Astrocyte (in vitro differentiated cells and primary cell): ENCODE measurements around the gene PWP1. TPM values are rescaled to one million over a fixed set of nuclear protein-coding genes. Genes with fewer than 3 reads are reported as not detected.

Experiments used
- DNase-seq: peaks from one replicate; pipeline ENCODE4 v3.0.0-alpha.2; 2010; ENCODE audit warnings: low read depth
- FAIRE-seq: peaks from 2 replicates; lab custom pipeline; 2011; peaks lifted over from hg19 to GRCh38; lab: Jason Lieb, UNC
- H2AFZ ChIP-seq: 2 replicates; pipeline ENCODE4 v1.6.0; 2012; ENCODE audit warnings: low read depth, low read length, inconsistent platforms
- H3K27ac ChIP-seq: 2 replicates; pipeline ENCODE4 v1.5.1; 2011; ENCODE audit warnings: low read depth, low read length, inconsistent platforms
- H3K27me3 ChIP-seq: 2 replicates; pipeline ENCODE4 v1.6.0; 2011; ENCODE audit warnings: low read length, inconsistent platforms; ENCODE audit not compliant: insufficient read depth
- H3K36me3 ChIP-seq: 2 replicates; pipeline ENCODE4 v1.5.1; 2011; ENCODE audit warnings: low read length, inconsistent platforms; ENCODE audit not compliant: insufficient read depth
- H3K4me1 ChIP-seq: 2 replicates; pipeline ENCODE4 v1.5.1; 2011; ENCODE audit warnings: low read length, inconsistent platforms; ENCODE audit not compliant: insufficient read depth
- H3K4me2 ChIP-seq: 2 replicates; pipeline ENCODE4 v1.6.0; 2012; ENCODE audit warnings: low read length, inconsistent platforms
- H3K4me3 ChIP-seq: 2 replicates; pipeline ENCODE4 v1.5.1; 2011; ENCODE audit warnings: low read depth, mild to moderate bottlenecking, low read length, inconsistent platforms; ENCODE audit not compliant: insufficient read depth
- H3K79me2 ChIP-seq: 2 replicates; pipeline ENCODE4 v1.6.0; 2012; ENCODE audit warnings: mild to moderate bottlenecking, low read length, inconsistent platforms; ENCODE audit not compliant: insufficient read depth
- H3K9ac ChIP-seq: 2 replicates; pipeline ENCODE4 v1.6.0; 2012; ENCODE audit warnings: mild to moderate bottlenecking, low read length, inconsistent platforms
- H3K9me3 ChIP-seq: 2 replicates; pipeline ENCODE4 v1.5.1; 2012; ENCODE audit warnings: low read depth, mild to moderate bottlenecking, low read length, inconsistent platforms; ENCODE audit not compliant: insufficient read depth
- H4K20me1 ChIP-seq: 2 replicates; pipeline ENCODE4 v1.6.0; 2012; ENCODE audit warnings: low read length, inconsistent platforms; ENCODE audit not compliant: insufficient read depth
- H3K27ac Mint-ChIP-seq: one replicate; pipeline ENCODE4 v1.8.0; 2021; ENCODE audit warnings: mild to moderate bottlenecking, mixed read lengths; ENCODE audit not compliant: unreplicated experiment
- H3K27me3 Mint-ChIP-seq: one replicate; pipeline ENCODE4 v1.8.0; 2021; ENCODE audit warnings: low read depth, mixed read lengths; ENCODE audit not compliant: unreplicated experiment
- H3K36me3 Mint-ChIP-seq: one replicate; pipeline ENCODE4 v1.8.0; 2021; ENCODE audit warnings: low read depth, mixed read lengths; ENCODE audit not compliant: unreplicated experiment
- H3K4me1 Mint-ChIP-seq: one replicate; pipeline ENCODE4 v1.8.0; 2021; ENCODE audit warnings: low read depth, mixed read lengths; ENCODE audit not compliant: unreplicated experiment
- H3K4me3 Mint-ChIP-seq: one replicate; pipeline ENCODE4 v1.8.0; 2021; ENCODE audit warnings: mild to moderate bottlenecking, moderate library complexity, mixed read lengths; ENCODE audit not compliant: unreplicated experiment
- H3K9me3 Mint-ChIP-seq: one replicate; pipeline ENCODE4 v1.8.0; 2021; ENCODE audit warnings: mild to moderate bottlenecking, mixed read lengths; ENCODE audit not compliant: unreplicated experiment
- CTCF ChIP-seq: IDR thresholded peaks from 2 replicates; pipeline ENCODE4 v1.5.1; 2011; ENCODE audit warnings: low read depth, mild to moderate bottlenecking, inconsistent platforms, low read length, moderate library complexity; ENCODE audit not compliant: insufficient read depth
- EZH2 ChIP-seq: IDR thresholded peaks from 2 replicates; pipeline ENCODE4 v1.6.1; 2012; ENCODE audit warnings: mild to moderate bottlenecking, low read length, inconsistent platforms; ENCODE audit not compliant: insufficient read depth
- total RNA-seq: library from RNA; stranded (reverse); gene quantifications from 2 replicates; pipeline ENCODE4 v1.2.1, GENCODE V29; 2021

PWP1 gene
- total RNA-seq, 1 donor from 2014 or later, result 67.2 TPM

- no peaks in the 10 kb centered on the region for H3K27me3 Mint-ChIP-seq
These were observed 28.5 kb upstream of the PWP1 start for GRCh38 chr12:107657133-107657532.

GRCh38 chr12:107657621-107658020, 28.0 kb upstream of the PWP1 start:
- no peak for FAIRE-seq
- Mint-ChIP-seq H3K9me3 (no peaks in the 10 kb centered on the region), H3K4me3 (no peak overlapping the region), H3K27me3 (no peaks in the 10 kb centered on the region), H3K27ac (no peak overlapping the region), H3K4me1 (no peaks in the 10 kb centered on the region), H3K36me3 (no peaks in the 10 kb centered on the region)
- Histone ChIP-seq H3K9me3 (no peaks in the 10 kb centered on the region), H3K4me1 (no peaks in the 10 kb centered on the region), H3K4me2 (no peak overlapping the region), H2AFZ (no peak overlapping the region), H3K27me3 (no peaks in the 10 kb centered on the region), H4K20me1 (no peaks in the 10 kb centered on the region), H3K4me3 (no peak overlapping the region), H3K79me2 (no peaks in the 10 kb centered on the region), H3K9ac (no peak overlapping the region), H3K36me3 (no peaks in the 10 kb centered on the region), H3K27ac (no peak overlapping the region)
- no peak for DNase-seq
- no peak for TF ChIP-seq EZH2
- no peak for TF ChIP-seq CTCF

More at GRCh38 chr12:107657133-107657532, 28.5 kb upstream of the PWP1 start:
- Histone ChIP-seq H4K20me1 (no peaks in the 10 kb centered on the region), H3K4me3 (no peak overlapping the region), H3K79me2 (no peaks in the 10 kb centered on the region), H3K4me2 (no peak overlapping the region), H3K36me3 (no peaks in the 10 kb centered on the region), H3K4me1 (no peaks in the 10 kb centered on the region), H3K9ac (no peak overlapping the region), H3K9me3 (no peaks in the 10 kb centered on the region), H2AFZ (no peak overlapping the region), H3K27me3 (no peaks in the 10 kb centered on the region), H3K27ac (no peak overlapping the region)
- no peak for FAIRE-seq
- Mint-ChIP-seq H3K9me3 (no peaks in the 10 kb centered on the region), H3K36me3 (no peaks in the 10 kb centered on the region), H3K27ac (no peak overlapping the region), H3K4me1 (no peaks in the 10 kb centered on the region), H3K4me3 (no peak overlapping the region)
- no peak for DNase-seq
- TF ChIP-seq EZH2, result no peak
- TF ChIP-seq CTCF, result no peak

- Mint-ChIP-seq H3K27ac (no peak overlapping the region), H3K27me3 (no peaks in the 10 kb centered on the region), H3K4me1 (no peaks in the 10 kb centered on the region), H3K9me3 (no peaks in the 10 kb centered on the region), H3K36me3 (no peaks in the 10 kb centered on the region), H3K4me3 (no peak overlapping the region)
- no peaks in the 10 kb centered on the region for H3K36me3 ChIP-seq
- H3K4me1 ChIP-seq, result no peaks in the 10 kb centered on the region
- H3K27me3 ChIP-seq, result no peaks in the 10 kb centered on the region
- TF ChIP-seq CTCF (no peak), EZH2 (no peak)
- H3K27ac ChIP-seq, result no peak overlapping the region
- no peak overlapping the region for H2AFZ ChIP-seq
- no peak overlapping the region for H3K9ac ChIP-seq
- DNase-seq (no peak), FAIRE-seq (no peak)
- no peaks in the 10 kb centered on the region for H3K79me2 ChIP-seq
- H3K4me2 ChIP-seq, result no peak overlapping the region
- no peaks in the 10 kb centered on the region for H3K9me3 ChIP-seq
- H3K4me3 ChIP-seq, result no peak overlapping the region
- H4K20me1 ChIP-seq, result no peaks in the 10 kb centered on the region
These were observed 25.4 kb upstream of the PWP1 start for GRCh38 chr12:107660235-107660634.
